Bronchial epithelial cell (primary cell): ENCODE results near the gene CX3CR1. TPM values are rescaled to one million over a fixed set of nuclear protein-coding genes. Genes with fewer than 3 reads are reported as not detected.
"Not testable (repeated sequence)": the region's sequence is repeated elsewhere in the genome, so short reads cannot be mapped to it uniquely, and the experiment has no call there.

Experiments
- DNase-seq: peaks from one replicate; pipeline ENCODE4 v3.0.0-alpha.2; 2010; ENCODE audit warnings: low read depth
- FAIRE-seq: peaks from 2 replicates; lab custom pipeline; 2011; peaks lifted over from hg19 to GRCh38; lab: Jason Lieb, UNC
- H3K27me3 ChIP-seq: 2 replicates; pipeline ENCODE4 v1.5.1; 2011; ENCODE audit warnings: low read length; ENCODE audit not compliant: control insufficient read depth, insufficient read depth
- H3K36me3 ChIP-seq: 2 replicates; pipeline ENCODE4 v1.5.1; 2011; ENCODE audit warnings: low read length; ENCODE audit not compliant: control insufficient read depth, insufficient read depth
- H3K4me3 ChIP-seq: 2 replicates; pipeline ENCODE4 v1.5.1; 2011; ENCODE audit warnings: mild to moderate bottlenecking, low read depth, low read length, control low read depth
- CTCF ChIP-seq: IDR thresholded peaks from 2 replicates; pipeline ENCODE4 v1.5.1; 2011; ENCODE audit warnings: mild to moderate bottlenecking, moderate library complexity, low read length, control low read depth, inconsistent platforms; ENCODE audit not compliant: insufficient read depth, severe bottlenecking
- total RNA-seq: library from RNA; depleted of rRNA; stranded (reverse); fragments of >200 nt; gene quantifications from 2 replicates; pipeline ENCODE4 v1.2.1, GENCODE V29; 2014

The CX3CR1 gene
- total RNA-seq, 1 donor from 2014 or later, result not detected

DNA sequence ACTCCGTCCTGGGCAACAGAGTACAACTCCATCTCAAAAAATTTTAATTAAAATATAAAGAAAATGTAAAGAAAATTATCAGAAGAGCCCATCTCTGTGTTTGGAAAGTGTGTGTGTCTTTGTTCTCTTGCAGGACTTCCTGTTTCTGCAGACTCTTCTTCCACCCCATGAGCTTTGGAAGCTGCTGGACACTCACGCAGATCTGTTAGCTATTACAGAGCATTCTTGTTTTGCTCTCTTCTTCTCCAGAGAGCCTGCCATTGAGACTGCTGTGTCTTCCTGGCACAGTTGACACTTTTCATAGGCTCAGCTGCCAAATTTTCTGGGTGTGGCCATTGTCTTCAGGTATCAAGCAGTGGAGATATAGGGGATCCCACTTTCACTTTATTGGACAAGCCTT is 43.7 kb upstream of the CX3CR1 start:
- Histone ChIP-seq H3K4me3 (no peak overlapping the region), H3K36me3 (no peaks in the 10 kb centered on the region), H3K27me3 (no peaks in the 10 kb centered on the region)
- TF ChIP-seq CTCF, result no peak
- FAIRE-seq, result no peak
- no peak for DNase-seq

- H3K36me3 ChIP-seq, result no peaks in the 10 kb centered on the region
- no peak for FAIRE-seq
- H3K4me3 ChIP-seq, result no peak overlapping the region
- TF ChIP-seq CTCF, result no peak
- DNase-seq, result no peak
- no peaks in the 10 kb centered on the region for H3K27me3 ChIP-seq
These were observed 43.1 kb upstream of the CX3CR1 start for GRCh38 chr3:39322936-39323335.

- H3K4me3 ChIP-seq, FAIRE-seq, DNase-seq, H3K36me3 ChIP-seq, H3K27me3 ChIP-seq: not testable (repeated sequence)
These were observed 42.4 kb upstream of the CX3CR1 start for GRCh38 chr3:39322209-39322715.

DNA sequence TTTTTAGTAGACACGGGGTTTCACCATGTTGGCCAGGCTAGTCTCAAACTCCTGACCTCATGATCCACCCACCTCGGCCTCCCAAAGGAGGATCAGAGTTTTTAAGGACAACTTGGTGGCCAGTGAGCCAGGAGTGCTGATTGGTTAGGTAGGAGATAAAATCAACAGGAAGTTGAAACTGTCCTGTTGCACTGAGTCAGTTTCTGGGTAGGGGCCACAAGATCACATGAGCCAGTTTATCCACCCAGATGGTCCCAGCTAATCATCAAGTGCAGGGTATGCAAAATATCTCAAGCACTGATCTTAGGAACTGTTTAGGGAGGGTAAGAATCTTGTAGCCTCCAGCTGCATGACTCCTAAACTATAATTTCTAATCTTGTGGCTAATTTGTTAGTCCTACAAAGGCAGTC is 41.7 kb upstream of the CX3CR1 start:
- not testable (repeated sequence) for H3K36me3 ChIP-seq, FAIRE-seq, DNase-seq, H3K4me3 ChIP-seq, H3K27me3 ChIP-seq

- no peak for FAIRE-seq
- DNase-seq, result no peak
- Histone ChIP-seq H3K27me3 (no peaks in the 10 kb centered on the region), H3K4me3 (no peak overlapping the region), H3K36me3 (no peaks in the 10 kb centered on the region)
- TF ChIP-seq CTCF, result no peak
These were observed 39.4 kb upstream of the CX3CR1 start for GRCh38 chr3:39319249-39319648.

DNA sequence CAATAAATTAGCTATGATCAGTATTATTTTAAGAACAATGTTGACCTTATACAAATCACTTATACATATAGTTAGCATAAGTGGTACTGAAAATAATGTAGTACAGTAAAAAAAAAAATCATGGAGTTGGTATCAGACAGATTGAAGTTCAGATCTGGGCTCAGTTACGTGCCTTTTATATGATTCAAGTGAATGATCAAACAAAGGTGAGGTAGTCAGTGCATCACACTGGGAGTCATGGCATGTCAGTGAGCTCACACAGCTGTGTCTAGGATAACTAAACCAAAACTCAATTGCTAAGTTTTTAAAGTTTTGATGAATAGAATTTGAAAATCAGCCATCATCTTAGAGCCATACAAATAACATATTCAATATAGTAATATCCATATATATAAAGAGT is 38.5 kb upstream of the CX3CR1 start:
- FAIRE-seq, result no peak

More for the DNA sequence above, 38.5 kb upstream of the CX3CR1 start:
- TF ChIP-seq CTCF, result no peak
- H3K36me3 ChIP-seq, result no peaks in the 10 kb centered on the region
- H3K4me3 ChIP-seq, result no peak overlapping the region
- peak; percentile 59 for DNase-seq
- no peaks in the 10 kb centered on the region for H3K27me3 ChIP-seq
